IMR-90 (cell line): ENCODE measurements around the gene ARRB1.

Source experiments
- CTCF ChIP-seq: conservative IDR thresholded peaks from 2 replicates; pipeline ENCODE4 v1.5.1; 2012; ENCODE audit warnings: mild to moderate bottlenecking, low read depth, low read length, improper control_type of control experiment
- FOS ChIP-seq: fragments of 150-350 bp; IDR thresholded peaks from 2 replicates; pipeline ENCODE4 v1.6.1; 2016; ENCODE audit warnings: low read depth, low read length
- MAFK ChIP-seq: IDR thresholded peaks from 2 replicates; pipeline ENCODE4 v1.6.1; 2012; ENCODE audit warnings: low read depth, low read length, improper control_type of control experiment
- MAZ ChIP-seq: IDR thresholded peaks from 2 replicates; pipeline ENCODE4 v1.6.1; 2012; ENCODE audit warnings: low read depth, mild to moderate bottlenecking, low read length, improper control_type of control experiment, moderate library complexity, borderline replicate concordance
- MXI1 ChIP-seq: IDR thresholded peaks from 2 replicates; pipeline ENCODE4 v1.6.1; 2012; ENCODE audit warnings: low read depth, mild to moderate bottlenecking, low read length, moderate library complexity, borderline replicate concordance
- POLR2A ChIP-seq: IDR thresholded peaks from 2 replicates; pipeline ENCODE4 v1.6.1; 2012; ENCODE audit warnings: mild to moderate bottlenecking, low read depth, low read length
- RAD21 ChIP-seq: IDR thresholded peaks from 2 replicates; pipeline ENCODE4 v1.6.1; 2012; ENCODE audit warnings: low read length, improper control_type of control experiment
- RFX5 ChIP-seq: IDR thresholded peaks from 2 replicates; pipeline ENCODE4 v1.8.0; 2012; ENCODE audit warnings: low read depth, mild to moderate bottlenecking, low read length, moderate library complexity
- SMC3 ChIP-seq: fragments of 150-350 bp; IDR thresholded peaks from 2 replicates; pipeline ENCODE4 v1.6.1; 2016; ENCODE audit warnings: low read depth, mild to moderate bottlenecking, antibody characterized with exemption, low read length, moderate library complexity

DNA sequence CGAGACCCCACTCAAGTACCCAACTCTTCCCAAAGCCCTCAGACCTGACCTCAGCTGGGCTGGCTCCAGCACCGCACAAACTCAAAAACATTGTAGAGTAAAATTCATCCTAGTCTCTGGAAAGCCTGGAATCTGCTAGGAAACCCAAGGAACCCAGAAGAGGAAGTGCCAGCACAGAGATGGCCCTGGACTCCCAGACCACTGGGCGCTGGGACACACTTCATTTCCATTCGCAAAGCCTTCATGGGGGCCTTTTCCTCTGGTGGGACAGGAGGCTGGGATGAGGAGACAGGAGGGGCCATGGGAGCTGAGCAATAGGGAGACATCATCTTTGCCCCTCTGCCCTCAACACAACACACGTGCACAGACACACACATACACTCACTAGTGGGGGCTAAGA, 30.8 kb downstream of the ARRB1 start:
- TF ChIP-seq POLR2A, result no peak
- no peak for TF ChIP-seq MAFK
- no peak for TF ChIP-seq CTCF
- no peak for TF ChIP-seq MXI1
- TF ChIP-seq FOS, result no peak
- no peak for TF ChIP-seq RFX5
- TF ChIP-seq MAZ, result no peak
- TF ChIP-seq RAD21, result no peak
- no peak for TF ChIP-seq SMC3
